Prostate gland (tissue), 2 donors: ENCODE data around the gene BMPER.

ENCODE experiments used
- POLR2A ChIP-seq: fragments of 450-650 bp; IDR thresholded peaks from one replicate; pipeline ENCODE4 v1.6.1; 2016; ENCODE audit warnings: antibody characterized with exemption, mild to moderate bottlenecking
- POLR2AphosphoS5 ChIP-seq: sonication (generic); formaldehyde crosslinking; IDR thresholded peaks from one replicate; pipeline ENCODE4 v1.6.1; 2017; ENCODE audit warnings: antibody characterized with exemption
- TF ChIP-seq, protein P1 (sequence below), 4 experiments: fragments of 200-600 bp in 2 of 4; fragments of 450-650 bp in 2 of 4; sonication (generic) in 2 of 4; IDR thresholded peaks; 1 replicate in 3 of 4; 2 replicates in 1 of 4; pipeline ENCODE4 v1.5.1; 2016 to 2019; ENCODE audit warnings: antibody characterized with exemption in 4 of 4, mild to moderate bottlenecking in 2 of 4, moderate library complexity in 2 of 4

DNA sequence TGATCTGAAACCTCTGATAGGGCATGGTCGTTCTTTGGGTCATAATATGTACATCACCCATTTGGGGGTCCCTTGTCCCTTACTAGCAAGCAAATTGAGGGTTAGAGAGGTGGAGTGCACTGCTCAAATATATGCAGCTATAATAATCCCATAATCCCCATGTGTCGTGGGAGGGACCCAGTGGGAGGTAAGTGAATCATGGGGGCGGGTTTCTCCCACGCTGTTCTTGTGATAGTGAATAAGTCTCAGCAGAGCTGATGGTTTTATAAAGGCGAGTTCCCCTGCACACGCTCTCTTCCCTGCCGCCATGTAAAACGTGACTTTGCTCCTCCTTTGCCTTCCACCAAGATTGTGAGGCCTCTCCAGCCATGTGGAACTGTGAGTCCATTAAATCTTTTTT, 262.7 kb downstream of the BMPER start:
- TF ChIP-seq, protein P1, sequence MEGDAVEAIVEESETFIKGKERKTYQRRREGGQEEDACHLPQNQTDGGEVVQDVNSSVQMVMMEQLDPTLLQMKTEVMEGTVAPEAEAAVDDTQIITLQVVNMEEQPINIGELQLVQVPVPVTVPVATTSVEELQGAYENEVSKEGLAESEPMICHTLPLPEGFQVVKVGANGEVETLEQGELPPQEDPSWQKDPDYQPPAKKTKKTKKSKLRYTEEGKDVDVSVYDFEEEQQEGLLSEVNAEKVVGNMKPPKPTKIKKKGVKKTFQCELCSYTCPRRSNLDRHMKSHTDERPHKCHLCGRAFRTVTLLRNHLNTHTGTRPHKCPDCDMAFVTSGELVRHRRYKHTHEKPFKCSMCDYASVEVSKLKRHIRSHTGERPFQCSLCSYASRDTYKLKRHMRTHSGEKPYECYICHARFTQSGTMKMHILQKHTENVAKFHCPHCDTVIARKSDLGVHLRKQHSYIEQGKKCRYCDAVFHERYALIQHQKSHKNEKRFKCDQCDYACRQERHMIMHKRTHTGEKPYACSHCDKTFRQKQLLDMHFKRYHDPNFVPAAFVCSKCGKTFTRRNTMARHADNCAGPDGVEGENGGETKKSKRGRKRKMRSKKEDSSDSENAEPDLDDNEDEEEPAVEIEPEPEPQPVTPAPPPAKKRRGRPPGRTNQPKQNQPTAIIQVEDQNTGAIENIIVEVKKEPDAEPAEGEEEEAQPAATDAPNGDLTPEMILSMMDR (IDR thresholded peaks at IDR 0.05) = no peak
- no peak for TF ChIP-seq POLR2A
- TF ChIP-seq POLR2AphosphoS5 = no peak
